ENCODE results near the gene PCP4L1.
"Not testable (repeated sequence)": the region's sequence is repeated elsewhere in the genome, so short reads cannot be mapped to it uniquely, and the experiment has no call there.

The PCP4L1 gene

DNA sequence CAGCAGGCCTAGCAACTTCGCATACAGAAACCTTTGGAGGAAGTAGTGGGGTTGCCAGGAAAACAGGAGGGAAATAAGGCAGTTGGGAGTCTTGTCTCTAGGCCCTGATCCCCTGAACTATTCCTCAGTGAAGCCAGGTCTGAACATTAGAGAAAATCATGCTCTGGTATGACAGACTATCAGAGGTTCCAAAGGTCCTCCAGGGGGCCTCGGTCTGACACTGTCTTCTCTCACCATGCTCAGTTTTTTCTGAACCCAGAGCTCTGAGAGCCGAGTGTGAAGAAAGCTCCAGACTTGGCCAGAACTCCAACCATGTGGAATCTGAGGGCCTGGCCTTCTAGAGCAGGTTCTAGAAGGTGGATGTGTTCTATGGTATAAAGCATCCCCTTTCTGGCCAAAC is 28.6 kb upstream of the PCP4L1 start:
- no peak for DNase-seq

DNA sequence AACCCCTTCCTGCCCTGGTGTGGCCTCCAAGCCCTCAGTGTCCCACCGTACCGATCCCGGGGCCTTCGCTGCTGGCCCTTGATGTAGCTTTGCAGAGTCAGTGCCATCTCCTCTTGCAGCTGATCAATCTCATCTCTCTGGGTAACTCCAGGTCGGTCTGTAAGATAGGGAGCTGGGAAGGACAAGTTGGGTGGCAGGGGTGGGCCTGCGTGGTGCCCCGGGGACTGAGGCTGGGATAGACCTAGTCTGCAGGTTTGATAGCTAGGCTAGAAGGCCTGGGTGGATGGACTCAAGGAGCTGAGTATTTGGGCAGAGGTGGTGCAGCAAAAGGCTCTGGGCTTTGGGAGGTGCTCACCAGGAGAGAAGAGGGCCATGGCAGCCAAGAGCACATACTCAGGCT is 27.8 kb upstream of the PCP4L1 start:
- DNase-seq, result no peak

DNA sequence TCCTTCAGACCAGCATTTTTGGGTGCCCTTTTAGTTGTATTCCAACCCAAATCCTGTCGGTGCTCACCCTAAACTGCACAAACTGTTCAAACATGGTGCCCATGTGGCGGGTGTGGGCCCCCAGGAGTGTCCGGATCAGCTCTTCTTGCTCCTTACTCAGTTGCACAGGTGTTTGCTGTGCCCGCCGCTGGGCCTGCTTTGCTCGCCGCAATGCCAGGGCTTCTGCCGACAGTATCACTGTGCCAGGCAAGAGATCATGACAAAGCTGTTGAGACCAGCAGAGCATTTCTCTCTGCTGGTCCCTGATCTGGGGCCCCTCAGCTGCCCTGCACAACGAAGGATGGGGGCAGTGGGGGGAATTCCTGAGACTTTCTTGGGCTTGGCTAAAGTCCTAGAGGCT is 25.4 kb upstream of the PCP4L1 start:
- DNase-seq, result no peak

DNA sequence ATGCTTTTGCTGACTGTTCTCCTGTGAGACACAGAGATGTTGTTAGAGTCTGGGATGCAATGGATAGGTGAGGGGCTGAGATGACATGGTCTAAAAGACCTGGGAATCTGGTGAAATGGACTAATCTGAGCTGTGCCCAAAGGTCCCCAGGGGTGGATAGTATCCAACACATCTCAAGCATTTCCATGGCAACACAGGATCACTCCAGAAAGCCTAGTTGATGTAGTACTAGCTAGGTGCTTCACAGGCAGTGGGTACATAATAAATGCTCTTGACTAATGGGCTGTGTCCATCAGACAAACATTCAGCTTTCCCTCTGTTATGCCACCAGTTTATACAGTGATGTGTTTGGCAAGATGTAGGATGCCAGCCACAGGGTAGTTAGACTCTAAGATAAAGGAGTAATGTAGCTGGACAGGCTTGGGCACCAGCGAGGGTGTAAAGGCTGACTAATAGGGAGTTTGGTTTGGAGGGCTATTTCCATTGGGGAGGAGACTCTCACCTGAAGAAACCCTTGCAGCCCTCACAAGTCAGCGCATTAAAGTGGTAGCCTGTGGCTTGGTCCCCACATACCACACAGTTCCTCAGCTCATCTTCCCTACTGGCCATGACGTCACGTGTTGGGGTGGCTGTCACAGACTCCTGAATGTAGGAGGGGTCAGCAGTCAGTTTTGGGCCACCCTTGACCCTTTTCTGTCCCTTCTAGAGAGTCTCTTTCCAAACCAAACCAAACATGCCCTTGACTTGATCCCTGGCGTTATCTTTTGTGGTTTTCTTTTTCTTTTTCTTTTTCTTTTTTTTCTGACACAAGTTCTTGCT is 22.4 kb upstream of the PCP4L1 start:
- no peak for DNase-seq

DNA sequence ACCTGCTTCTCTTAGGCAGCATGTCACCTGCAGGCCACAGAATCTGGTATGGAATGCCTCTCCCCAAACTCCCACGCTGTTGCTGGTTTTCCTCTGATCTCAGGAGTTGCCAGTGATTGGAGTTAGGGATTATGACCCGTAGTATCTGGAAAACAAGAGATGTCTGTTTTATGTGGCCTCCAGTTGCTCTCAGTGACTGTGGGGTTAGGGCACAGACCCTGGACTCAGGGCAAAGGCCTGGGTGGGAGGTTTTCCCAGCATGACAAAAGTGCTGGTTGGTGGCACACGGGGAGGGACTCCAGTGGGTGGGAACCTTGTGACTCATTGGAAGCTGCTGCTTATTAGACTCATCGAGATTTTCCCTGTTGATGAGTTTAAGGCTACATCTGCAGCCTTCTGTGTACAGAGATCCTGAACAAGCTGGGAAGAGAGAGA is 20.5 kb upstream of the PCP4L1 start, which contains the start of gene NR1I3:
Gene NR1I3 (minus strand): TSS at position 165 of the 435 bp plus-strand sequence. CDS start 1,638 bp downstream, outside the sequence.
- no peak for DNase-seq

DNA sequence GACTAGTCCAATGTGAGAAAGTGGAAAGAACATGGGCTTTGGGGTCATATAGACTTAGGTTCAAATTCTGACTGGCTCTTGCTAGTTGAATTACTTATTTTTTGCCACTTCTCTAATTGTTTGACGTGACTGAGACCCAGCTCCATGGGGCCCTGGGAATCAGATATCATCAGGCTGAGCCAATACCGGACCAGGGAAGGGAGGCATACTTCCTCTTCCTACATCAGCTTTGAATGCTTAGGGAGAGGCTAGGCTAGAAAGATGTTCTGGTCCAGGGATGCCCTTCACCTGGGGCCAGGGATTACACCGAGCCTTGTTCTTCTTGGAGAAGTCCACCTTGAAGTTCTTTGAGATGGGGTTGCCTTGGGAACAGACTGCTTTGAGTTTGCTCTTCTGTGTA is 16.9 kb upstream of the PCP4L1 start:
- DNase-seq, result peak in 3 of 4 experiments; percentile 46 to 59 (median 49)

DNA sequence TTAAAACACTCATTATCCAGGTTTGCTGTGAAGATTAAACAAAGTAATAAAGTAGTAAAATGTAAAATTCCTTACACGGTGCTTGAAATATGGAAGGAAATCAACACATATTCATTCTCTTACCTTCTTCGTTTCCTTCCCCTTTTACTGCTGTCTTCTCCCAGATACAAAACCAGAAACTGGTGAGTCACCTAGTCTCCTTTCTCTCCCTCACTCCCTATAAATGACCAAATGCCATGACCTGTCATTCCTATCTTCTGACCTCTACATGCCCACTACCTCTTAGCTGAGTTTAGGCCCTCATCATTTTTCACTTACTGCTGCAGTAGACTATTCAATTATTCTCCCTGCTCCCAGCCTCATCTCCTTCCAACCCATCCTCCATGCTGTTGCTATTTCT is 16.2 kb upstream of the PCP4L1 start:
- DNase-seq, result peak in 1 of 4 experiments; percentile 34

DNA sequence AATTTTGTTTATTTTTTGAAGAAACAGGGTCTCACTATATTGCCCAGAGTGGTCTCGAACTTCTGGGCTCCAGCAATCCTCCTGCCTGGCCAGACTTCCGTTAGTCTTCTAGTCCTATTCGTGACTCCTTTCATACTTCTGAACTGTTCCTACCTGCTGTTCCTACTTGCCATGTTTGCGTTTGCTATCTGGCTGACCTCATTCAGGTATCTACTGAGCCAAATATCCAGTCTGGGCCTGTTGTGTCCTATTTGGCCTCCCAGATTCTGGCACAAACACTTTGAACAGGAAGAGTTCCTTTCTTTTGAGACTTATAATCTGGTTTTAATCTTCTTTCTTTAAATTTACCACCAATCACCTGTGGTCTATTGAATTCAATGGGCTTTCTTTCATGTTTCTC is 13.7 kb upstream of the PCP4L1 start:
- DNase-seq, result no peak

DNA sequence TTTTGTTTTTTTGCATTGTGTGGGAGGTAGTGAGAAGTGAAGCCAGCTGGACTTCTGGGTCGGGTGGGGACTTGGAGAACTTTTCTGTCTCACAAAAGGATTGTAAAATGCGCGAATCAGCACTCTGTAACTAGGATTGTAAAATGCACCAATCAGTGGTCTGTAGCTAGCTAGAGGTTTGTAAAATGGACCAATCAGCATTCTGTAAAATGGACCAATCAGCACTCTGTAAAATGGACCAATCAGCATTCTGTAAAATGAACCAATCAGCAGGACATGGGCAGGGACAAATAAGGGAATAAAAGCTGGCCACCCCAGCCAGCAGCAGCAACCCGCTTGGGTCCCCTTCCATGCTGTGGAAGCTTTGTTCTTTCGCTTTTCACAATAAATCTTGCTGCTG is 8.4 kb upstream of the PCP4L1 start:
- not testable (repeated sequence) for DNase-seq

DNA sequence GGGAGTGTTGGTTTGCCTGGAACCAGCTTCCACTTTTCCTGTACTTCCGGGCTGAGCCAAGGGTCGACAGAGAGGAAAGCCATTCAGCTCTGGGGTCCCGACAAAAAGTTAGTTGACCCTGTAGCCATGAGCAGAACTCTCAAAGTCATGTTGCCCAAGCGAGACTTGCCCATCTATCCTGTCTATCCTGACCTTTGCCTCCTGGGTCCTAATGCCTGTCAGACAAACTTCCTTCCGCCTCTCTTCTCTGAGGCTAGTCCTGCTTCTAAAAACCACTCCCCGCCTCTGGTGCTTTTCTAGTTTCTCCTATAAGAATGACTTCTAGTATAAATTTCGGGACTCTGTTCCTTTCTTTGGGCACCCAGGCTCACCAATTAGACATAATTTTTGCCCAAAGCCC is 7.7 kb upstream of the PCP4L1 start:
- DNase-seq, result no peak

DNA sequence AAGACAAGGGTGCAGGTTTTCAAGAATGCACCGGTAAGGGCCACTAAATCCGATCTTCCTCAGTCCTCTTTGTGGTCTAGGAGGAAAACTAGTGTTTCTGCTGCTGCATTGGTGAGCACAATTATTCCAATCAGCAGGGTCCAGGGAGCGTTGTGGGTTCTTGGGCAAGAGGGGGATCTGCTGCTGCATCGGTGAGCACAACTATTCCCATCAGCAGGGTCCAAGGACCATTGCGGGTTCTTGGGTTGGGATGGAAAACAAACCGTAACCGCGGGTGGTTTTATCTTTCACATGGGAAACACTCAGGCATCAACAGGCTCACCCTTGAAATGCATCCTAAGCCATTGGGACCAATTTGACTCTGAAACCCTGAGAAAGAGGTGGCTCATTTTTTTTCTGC is 7.0 kb upstream of the PCP4L1 start:
- no peak for DNase-seq

DNA sequence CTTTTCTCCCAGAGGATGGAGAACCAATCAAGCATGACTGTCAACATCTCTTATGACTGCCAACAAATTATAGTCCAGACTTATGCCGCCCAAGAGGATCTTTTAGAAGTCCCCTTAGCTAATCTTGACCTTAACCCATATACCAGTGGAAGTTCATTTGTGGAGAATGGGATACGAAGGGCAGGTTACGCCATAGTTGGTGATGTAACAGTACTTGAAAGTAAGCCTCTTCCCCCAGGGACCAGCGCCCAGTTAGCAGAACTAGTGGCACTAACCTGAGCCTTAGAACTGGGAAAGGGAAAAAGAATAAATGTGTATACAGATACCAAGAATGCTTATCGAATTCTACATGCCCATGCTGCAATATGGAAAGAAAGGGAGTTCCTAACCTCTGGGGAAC is 3.2 kb upstream of the PCP4L1 start:
- DNase-seq, result peak in 3 of 4 experiments; percentile 12 to 30 (median 18)

DNA sequence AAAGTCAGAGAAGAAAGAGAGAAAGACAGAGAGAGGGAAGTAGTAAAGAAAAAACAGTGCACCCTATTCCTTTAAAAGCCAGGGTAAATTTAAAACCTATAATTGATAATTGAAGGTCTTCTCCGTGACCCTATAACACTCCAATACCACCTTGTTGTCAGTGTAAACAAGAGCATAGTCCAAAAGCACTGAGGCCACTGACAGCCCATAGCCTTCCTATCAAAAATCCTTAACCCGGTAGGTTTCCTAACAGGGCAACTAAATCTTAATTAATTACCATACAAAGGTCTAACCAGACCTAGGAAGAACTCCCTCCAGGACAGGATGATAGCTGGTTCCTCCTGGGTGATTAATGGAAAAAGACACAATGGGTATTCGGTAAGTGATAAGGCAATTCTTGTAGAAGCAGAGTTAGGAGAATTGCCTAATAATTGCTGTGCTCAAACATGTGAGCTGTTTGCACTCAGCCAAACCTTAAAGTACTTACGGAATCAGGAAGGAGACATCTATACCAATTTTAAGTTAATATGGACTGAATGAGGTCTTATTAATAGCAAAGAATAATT is 2.5 kb upstream of the PCP4L1 start:
- DNase-seq, result not testable (repeated sequence)

DNA sequence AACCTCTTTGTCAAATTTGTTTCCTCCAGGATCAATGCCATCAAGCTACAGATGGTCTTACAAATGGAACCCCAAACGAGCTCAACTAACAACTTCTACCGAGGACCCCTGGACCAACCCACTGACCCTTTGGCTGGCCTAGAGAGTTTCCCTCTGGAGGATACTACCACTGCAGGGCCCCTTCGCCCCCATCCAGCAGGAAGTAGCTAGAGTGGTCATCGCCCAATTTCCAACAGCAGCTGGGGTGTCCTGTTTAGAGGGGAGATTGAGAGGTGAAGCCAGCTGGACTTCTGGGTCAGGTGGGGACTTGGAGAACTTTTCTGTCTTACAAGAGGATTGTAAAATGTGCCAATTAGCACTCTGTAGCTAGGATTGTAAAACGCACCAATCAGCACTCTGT is 1.4 kb upstream of the PCP4L1 start:
- DNase-seq, result peak in 1 of 4 experiments; percentile 12

DNA sequence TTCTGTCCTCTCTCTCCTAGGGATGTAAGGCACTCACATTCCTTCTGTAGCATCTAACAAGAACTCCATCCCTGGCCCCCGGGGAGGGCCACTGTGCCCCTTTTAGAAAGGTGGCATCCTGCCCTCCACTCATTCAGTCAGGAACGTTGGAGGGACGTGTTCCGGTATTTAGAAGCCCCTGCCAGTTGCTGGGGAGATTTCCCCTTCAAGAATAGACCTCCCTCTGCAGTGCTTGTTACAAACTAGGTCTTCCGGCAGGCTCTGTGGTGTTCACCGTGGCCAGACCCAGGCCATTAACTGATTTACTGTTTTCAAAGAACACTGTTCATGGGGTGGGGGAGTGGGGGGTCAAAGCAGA is 779 bp downstream of the PCP4L1 start:
- DNase-seq, result no peak

DNA sequence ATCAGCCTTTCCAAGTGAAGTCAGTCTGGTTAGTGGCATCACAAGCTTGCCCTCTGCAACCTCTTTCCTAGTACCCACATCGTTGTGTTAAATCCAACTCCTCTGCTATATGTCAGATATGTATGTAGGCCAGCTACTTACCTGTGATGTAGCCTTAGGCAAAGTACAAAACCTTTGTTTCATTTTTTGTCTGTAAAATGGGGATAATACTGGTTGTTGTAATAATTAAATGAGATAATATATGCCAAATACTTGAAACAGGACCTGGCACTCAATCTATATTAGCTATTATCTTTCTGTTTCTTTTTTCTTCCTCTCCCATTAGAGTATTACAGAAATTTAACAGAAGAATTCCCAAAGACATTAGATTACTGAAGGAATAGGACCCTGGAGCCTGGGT is 1.2 kb downstream of the PCP4L1 start:
- no peak for DNase-seq

DNA sequence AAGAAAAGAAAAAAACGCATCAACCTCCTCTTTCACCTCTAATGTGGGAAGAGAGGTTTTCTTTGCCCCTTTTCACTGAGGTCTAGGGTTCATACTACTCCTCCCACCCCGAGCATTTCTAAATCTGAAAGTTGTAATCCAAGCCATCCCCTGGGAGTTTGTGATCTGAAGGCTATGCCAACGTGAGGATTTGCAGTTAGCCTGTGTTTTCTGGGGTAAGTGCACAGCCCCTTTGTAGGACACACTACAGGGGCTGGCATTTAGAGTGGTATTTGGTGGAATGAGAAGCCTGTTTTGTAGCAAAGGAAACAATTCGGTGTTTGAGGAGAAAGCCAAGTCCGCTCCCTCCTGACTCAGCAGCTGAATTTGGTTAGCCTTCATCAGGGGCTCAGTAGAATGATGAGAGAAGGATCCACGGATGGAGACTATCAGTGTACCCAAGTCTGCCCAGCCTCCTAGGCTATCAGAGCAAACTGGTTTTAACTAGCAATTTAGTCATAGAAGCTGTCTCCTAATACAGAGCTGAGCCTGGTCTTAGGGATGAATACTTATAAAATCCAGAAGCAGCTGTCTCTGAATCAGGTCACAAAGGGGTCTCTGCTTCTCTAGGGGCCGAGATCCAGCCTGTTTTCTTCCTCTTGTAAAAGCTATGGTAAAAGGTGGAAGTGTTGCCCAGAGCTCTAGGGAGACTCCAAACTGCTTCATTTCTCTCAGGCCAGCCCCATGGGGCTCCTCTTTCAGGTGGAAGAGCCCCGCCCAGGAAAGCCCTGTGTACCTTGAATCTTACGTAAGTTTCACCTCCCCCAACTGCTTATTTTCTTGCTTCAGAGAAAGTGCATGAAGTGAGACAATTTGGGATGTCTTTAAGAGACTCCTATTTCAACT is 2.1 kb downstream of the PCP4L1 start:
- no peak for DNase-seq

DNA sequence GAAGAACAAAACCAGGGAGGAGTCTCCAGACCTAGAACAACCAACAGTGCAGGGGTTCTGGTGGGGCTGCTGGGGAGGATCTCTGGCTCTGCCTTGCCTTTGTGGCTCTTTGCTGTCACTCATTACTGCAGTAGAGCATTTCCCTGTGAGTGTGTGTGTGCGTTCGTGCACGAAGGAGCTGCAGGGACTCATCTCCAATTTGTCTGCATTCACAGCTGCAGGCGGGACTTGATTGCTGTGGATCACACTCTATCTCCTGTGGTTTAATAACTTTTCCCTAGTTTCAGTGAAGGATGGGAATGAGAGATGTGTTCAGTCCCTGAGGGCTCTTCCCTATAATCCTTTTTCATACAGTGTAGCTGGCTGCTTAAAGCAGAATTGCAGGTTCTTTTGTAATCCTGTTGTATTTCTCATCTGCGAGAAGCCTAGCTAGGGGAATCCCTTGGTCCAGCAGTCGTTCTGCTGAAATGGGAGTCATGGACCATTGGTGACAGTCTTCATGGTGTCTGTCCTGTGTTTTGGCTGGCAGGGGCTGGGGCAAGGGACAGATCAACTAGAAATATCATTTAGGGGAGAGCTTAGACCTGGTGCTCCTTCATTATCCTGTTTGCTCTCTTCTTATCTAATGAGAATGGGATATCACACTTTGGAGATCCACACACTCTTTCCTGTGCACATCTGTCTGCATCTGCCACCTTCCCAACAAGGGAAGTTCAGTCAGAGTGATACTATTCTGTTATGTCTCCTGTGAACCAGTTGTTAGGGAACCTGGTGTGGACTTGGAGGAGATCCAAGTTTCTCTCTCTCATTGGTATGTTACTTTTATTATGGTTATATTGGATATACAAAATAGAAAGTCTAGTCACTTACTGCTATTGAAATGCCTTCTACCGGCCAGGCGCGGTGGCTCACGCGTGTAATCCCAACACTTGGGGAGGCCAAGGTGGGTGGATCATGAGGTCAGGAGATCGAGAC is 3.0 kb downstream of the PCP4L1 start:
- peak in 3 of 4 experiments; percentile 8 to 28 (median 20) for DNase-seq

DNA sequence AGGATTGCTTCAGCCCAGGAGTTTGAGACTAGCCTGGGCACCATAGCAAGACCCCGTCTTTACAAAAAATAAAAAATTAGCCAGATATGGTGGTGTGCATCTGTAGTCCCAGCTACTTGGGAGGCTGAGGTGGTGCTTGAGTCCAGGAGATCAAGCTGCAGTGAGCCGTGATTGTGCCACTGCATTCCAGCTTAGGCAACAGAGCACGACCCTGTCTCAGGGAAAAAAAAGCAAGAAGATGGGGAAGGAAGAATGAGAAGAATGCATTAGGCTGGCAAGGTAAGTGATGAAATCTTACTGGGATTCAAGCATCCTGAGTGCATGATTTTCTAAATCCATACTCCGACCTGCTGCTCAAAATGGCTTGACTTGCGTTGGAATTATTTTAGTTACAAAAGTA is 6.8 kb downstream of the PCP4L1 start:
- no peak for DNase-seq

DNA sequence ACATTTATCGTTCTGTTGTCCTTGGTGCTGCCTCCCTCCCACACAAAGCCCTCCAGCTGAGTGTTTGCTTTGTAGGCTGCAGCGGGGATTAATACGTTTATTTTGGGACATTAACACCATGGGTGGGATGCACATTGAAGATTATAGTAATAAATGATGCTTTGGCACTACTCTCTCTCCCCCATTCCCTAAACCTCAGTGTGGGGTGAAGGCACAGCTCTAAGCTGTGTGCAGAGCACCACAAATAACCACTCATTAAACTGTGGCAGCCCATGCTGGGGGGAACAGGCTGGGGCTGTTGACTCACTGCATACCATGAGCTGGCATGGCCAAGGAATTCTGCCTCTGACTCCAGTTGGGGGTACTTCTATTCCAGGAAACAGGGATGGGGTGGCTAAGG is 7.7 kb downstream of the PCP4L1 start:
- no peak for DNase-seq

DNA sequence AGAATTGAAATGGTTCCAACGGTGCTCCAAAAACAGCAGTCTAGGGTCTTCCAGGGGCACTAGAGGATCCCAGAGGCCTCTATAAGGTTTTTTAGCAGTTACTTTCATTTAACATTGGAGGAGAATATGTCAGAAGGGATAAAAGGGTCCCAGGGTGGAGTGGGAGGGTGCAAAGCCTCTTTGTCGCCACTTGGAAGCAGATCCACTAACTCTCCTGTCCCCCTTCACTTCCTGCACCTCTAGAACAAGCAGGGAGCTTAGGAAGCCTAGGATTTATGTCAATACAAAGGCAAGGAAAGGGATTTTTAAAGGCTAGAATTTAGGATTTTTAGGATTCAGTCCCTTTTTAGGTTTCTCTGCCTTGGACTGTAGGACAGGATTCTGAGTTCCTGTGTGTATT is 8.3 kb downstream of the PCP4L1 start:
- DNase-seq, result no peak

DNA sequence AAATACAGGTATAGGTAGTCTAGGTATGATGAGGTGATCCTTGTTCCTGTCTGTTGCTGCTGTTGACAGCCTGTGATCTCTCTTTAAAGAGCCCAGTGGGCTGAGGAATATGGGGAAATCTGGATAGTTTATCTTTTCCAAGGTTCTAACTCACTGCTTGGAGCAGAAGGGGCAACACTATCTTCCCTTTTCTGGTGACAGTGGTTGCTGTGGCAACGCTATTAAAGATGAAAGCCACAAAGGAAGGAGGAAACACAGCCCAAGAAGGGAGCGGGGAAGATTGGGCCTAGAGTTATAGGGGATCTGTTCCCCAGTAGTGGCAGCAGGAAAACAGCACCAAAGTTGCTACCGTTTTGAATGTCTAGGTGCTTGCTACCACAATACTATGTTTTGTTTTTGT is 8.8 kb downstream of the PCP4L1 start:
- DNase-seq, result peak; percentile 42 to 79 (median 61)

Measured in suppressor macrophage (primary cell).